HFFc6 (cell line): Measurements from ENCODE around the gene ATP4A. TPM values are rescaled to one million over a fixed set of nuclear protein-coding genes. Genes with fewer than 3 reads are reported as not detected.
"Not testable (repeated sequence)": the region's sequence is repeated elsewhere in the genome, so short reads cannot be mapped to it uniquely, and the experiment has no call there.

ENCODE experiments used
- DNase-seq: peaks from one replicate; pipeline ENCODE4 v3.0.0-alpha.2; 2018
- H3K27ac Mint-ChIP-seq: 2 replicates; pipeline ENCODE4 v1.8.0; 2020; ENCODE audit warnings: mild to moderate bottlenecking, mixed read lengths
- H3K27me3 Mint-ChIP-seq: 2 replicates; pipeline ENCODE4 v1.8.0; 2021; ENCODE audit warnings: mild to moderate bottlenecking, moderate library complexity, mixed read lengths; ENCODE audit not compliant: insufficient read depth
- H3K36me3 Mint-ChIP-seq: 2 replicates; pipeline ENCODE4 v1.8.0; 2021; ENCODE audit warnings: low read depth, mixed read lengths
- H3K4me1 Mint-ChIP-seq: 2 replicates; pipeline ENCODE4 v1.8.0; 2020; ENCODE audit warnings: low read depth, mixed read lengths
- H3K4me3 Mint-ChIP-seq: 2 replicates; pipeline ENCODE4 v1.8.0; 2020; ENCODE audit warnings: mild to moderate bottlenecking, moderate library complexity, mixed read lengths
- H3K9me3 Mint-ChIP-seq: 2 replicates; pipeline ENCODE4 v1.8.0; 2020; ENCODE audit warnings: mild to moderate bottlenecking, mixed read lengths
- CTCF ChIP-seq: fragments of 200-600 bp; sonication (generic); IDR thresholded peaks from 2 replicates; pipeline ENCODE4 v1.5.0; 2021; ENCODE audit warnings: antibody characterized with exemption, mild to moderate bottlenecking
- total RNA-seq, 6 experiments: library from RNA; stranded (reverse); fragmentation: NEBNext Ultra II Directional; extraction: Animal tissue kit (Norgen Biotek cat#: 25700); gene quantifications; 2 replicates in 1 of 6; 3 replicates in 5 of 6; pipeline ENCODE4 v1.2.3, GENCODE V29; 2021

ATP4A gene
- total RNA-seq, 6 experiments from 2014 or later, result not detected

GRCh38 chr19:35607661-35608060 lies 44.2 kb upstream of the ATP4A start:
- no peak overlapping the region for H3K27ac Mint-ChIP-seq

GRCh38 chr19:35607170-35607569 lies 43.7 kb upstream of the ATP4A start:
- H3K4me1 Mint-ChIP-seq, H3K36me3 Mint-ChIP-seq, H3K4me3 Mint-ChIP-seq, H3K27ac Mint-ChIP-seq, DNase-seq: not testable (repeated sequence)
- peaks cover 12% of the 10 kb centered on the region for H3K27me3 Mint-ChIP-seq
- H3K9me3 Mint-ChIP-seq, result peaks cover 24% of the 10 kb centered on the region

More at GRCh38 chr19:35607661-35608060, 44.2 kb upstream of the ATP4A start:
- TF ChIP-seq CTCF, result no peak
- Mint-ChIP-seq H3K4me1 (peaks cover 8% of the 10 kb centered on the region), H3K27me3 (peaks cover 12% of the 10 kb centered on the region), H3K4me3 (no peak overlapping the region), H3K9me3 (peaks cover 24% of the 10 kb centered on the region), H3K36me3 (peaks cover 8% of the 10 kb centered on the region)
- no peak for DNase-seq

GRCh38 chr19:35604436-35604835 lies 41.0 kb upstream of the ATP4A start:
- H3K36me3 Mint-ChIP-seq, H3K4me1 Mint-ChIP-seq, H3K27ac Mint-ChIP-seq, DNase-seq, H3K4me3 Mint-ChIP-seq: not testable (repeated sequence)
- Mint-ChIP-seq H3K9me3 (peaks cover 24% of the 10 kb centered on the region), H3K27me3 (peaks cover 23% of the 10 kb centered on the region)

GRCh38 chr19:35601971-35602370 lies 38.5 kb upstream of the ATP4A start:
- no peak for TF ChIP-seq CTCF
- no peaks in the 10 kb centered on the region; the same call in 1 of the 2 replicates for H3K36me3 Mint-ChIP-seq
- DNase-seq, result no peak
- no peak overlapping the region for H3K27ac Mint-ChIP-seq
- no peak overlapping the region for H3K4me3 Mint-ChIP-seq
- peaks cover 4% of the 10 kb centered on the region; the same call in 1 of the 2 replicates for H3K9me3 Mint-ChIP-seq
- peaks cover 12% of the 10 kb centered on the region for H3K27me3 Mint-ChIP-seq
- H3K4me1 Mint-ChIP-seq, result peaks cover 23% of the 10 kb centered on the region

GRCh38 chr19:35596366-35596999 lies 33.0 kb upstream of the ATP4A start:
- Mint-ChIP-seq H3K4me3 (no peak overlapping the region), H3K27me3 (peaks cover 8% of the 10 kb centered on the region), H3K27ac (no peak overlapping the region), H3K9me3 (no peaks in the 10 kb centered on the region), H3K36me3 (no peaks in the 10 kb centered on the region; the same call in 1 of the 2 replicates), H3K4me1 (peaks cover 15% of the 10 kb centered on the region)
- peak; percentile 8 for DNase-seq
- TF ChIP-seq CTCF, result no peak

- no peak overlapping the region for H3K4me3 Mint-ChIP-seq
- no peak overlapping the region for H3K27ac Mint-ChIP-seq
- peaks cover 8% of the 10 kb centered on the region for H3K27me3 Mint-ChIP-seq
- peaks cover 15% of the 10 kb centered on the region for H3K4me1 Mint-ChIP-seq
- no peak for TF ChIP-seq CTCF
- no peak for DNase-seq
- no peaks in the 10 kb centered on the region for H3K9me3 Mint-ChIP-seq
- H3K36me3 Mint-ChIP-seq, result no peaks in the 10 kb centered on the region; the same call in 1 of the 2 replicates
These were observed 32.5 kb upstream of the ATP4A start for GRCh38 chr19:35595928-35596327.

GRCh38 chr19:35595026-35595425 lies 31.6 kb upstream of the ATP4A start:
- H3K27me3 Mint-ChIP-seq, H3K27ac Mint-ChIP-seq, DNase-seq, H3K36me3 Mint-ChIP-seq, H3K4me3 Mint-ChIP-seq, H3K9me3 Mint-ChIP-seq: not testable (repeated sequence)
- H3K4me1 Mint-ChIP-seq, result peaks cover 15% of the 10 kb centered on the region
